NCI-H526 (cell line): ENCODE measurements around the gene NR5A2.

Experiments
- DNase-seq, 2 experiments: peaks; one replicate each; lab custom pipeline; 2025; lab: John Stamatoyannopoulos, UW

NR5A2 gene

GRCh38 chr1:200027264-200027823 is at the start of gene NR5A2:
NR5A2 (plus strand) TSS chr1:200027710; CDS start chr1:200027848, 138 bp downstream.
- DNase-seq, result no peak

DNA sequence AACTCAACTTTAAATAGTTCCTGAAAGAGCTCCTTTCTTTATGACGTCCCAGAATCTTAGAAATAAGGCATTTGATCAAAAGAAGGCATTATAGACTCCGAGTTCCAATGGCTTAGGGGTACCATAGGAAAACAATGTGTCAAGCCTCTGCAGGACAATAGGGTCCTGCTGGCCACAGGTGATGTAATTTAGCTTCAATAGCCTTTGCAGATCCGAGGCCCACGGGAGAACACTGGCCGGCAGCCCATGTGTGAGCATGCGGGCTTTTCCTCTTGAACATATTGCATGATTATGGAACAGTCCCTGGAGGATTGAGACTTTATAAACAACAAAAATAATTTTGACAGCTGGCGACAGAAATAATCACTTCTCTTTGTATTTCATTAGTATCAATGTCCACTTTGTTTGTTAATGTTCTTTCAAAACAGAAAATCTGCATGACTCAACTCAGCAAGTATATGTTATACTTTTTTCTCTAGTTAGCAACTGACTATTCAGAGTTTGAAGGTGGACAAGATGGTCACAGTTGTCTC is 49.0 kb upstream of the NR5A2 start:
- DNase-seq, result no peak

GRCh38 chr1:199979071-199979470 is 48.4 kb upstream of the NR5A2 start:
- no peak for DNase-seq

DNA sequence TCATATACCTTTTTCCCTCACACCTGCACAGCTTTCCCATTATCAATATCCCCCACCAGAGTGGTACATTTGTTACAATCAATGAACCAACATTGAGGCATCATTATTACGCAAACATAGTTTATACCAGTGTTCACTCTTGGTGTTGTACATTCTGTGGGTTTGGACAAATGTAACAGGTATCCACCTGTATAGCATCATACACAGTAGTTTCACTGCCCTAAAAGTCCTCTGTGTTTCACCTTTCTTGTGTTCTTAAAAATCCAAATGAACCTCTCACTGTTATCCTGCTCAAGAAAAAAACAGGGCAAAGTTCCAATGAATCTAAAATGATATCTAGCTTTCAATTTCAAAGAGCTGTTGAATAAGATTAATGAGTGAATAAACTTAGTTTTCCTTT is 45.9 kb upstream of the NR5A2 start:
- no peak for DNase-seq

DNA sequence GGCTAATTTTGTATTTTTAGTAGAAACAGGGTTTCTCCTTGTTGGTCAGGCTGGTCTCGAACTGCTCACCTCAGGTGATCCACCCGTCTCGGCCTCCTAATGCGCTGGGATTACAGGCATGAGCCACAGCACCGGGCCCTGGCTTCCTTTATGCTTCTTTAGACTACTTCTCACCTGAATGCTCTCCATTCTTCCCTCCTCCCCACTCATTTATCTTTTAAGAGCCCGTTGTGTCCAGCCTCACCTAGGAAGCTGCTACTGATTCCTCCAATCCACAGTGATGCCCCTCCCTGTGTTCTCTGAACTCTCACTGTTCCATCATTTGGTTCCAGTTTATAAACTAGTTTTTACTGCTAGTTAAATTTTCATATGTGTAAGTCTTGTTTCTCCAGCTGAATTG is 44.9 kb upstream of the NR5A2 start:
- DNase-seq, result peak; percentile 36 to 44

DNA sequence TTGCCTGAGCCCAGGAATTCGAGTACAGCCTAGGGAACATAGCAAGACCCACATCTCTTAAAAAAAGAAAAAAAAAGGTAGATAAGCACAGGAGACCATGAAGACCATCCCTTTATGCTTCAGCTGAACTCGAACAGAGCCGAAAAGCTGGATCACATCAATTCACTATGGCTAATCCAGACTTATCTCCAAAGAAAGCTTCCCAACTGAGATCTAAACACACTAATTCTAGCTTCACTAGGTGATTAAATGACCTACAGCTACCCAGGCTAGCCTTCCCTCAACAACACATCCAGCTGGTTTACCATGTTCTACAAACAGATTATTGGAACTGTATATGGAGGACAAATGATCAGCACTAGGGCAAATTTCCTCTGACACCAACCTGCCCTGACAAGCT is 44.0 kb upstream of the NR5A2 start:
- no peak for DNase-seq

- DNase-seq, result no peak
Measured at GRCh38 chr1:199995096-199995685, 32.3 kb upstream of the NR5A2 start.

DNA sequence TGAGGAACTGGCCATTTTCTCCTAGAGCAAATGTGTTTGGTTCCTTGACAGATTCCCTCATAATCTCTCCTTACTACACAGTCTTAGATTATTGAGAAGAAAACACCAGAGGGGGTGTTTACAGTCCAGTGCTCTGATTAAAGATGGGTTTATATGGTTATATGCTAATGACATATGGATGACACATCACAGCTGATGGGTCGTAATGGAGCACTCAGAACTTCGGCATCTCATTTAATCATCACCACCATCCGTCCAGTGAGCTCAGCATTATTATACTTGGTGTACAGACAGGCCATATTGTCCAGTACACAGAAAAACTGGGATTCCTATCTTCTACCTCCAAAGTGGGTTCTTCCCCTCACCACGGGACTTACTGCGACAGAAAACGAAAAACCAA is 22.3 kb upstream of the NR5A2 start:
- DNase-seq, result no peak

- DNase-seq, result no peak
Measured at GRCh38 chr1:200006711-200007110, 20.8 kb upstream of the NR5A2 start.

GRCh38 chr1:200015811-200016210 is 11.7 kb upstream of the NR5A2 start:
- DNase-seq, result no peak

GRCh38 chr1:200021577-200022238 is 5.8 kb upstream of the NR5A2 start:
- no peak for DNase-seq

GRCh38 chr1:200022239-200022804 is 5.2 kb upstream of the NR5A2 start:
- DNase-seq, result no peak

DNA sequence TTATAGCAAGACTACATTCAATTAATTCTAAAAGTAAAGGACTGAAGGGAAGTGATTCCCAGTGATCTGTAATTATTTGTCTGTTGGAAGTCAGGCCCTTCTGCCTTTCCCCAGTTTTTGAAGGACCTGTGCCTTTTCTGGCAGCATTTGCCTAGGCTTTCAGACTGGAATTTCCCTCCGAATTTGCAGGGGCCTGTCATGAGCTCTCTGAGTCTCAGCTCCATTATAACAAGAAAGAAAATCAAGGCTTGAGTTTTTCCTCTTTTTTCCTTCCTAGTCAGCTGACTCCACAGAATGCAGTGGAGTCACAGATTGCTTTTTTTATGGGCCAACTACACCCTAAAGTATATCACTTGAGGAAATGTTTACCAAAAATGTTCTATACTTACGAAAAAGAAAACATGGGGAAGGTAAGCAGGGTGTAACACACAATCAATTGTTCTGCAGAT is 1.1 kb downstream of the NR5A2 start:
- peak in 1 of 2 experiments; percentile 18 for DNase-seq

DNA sequence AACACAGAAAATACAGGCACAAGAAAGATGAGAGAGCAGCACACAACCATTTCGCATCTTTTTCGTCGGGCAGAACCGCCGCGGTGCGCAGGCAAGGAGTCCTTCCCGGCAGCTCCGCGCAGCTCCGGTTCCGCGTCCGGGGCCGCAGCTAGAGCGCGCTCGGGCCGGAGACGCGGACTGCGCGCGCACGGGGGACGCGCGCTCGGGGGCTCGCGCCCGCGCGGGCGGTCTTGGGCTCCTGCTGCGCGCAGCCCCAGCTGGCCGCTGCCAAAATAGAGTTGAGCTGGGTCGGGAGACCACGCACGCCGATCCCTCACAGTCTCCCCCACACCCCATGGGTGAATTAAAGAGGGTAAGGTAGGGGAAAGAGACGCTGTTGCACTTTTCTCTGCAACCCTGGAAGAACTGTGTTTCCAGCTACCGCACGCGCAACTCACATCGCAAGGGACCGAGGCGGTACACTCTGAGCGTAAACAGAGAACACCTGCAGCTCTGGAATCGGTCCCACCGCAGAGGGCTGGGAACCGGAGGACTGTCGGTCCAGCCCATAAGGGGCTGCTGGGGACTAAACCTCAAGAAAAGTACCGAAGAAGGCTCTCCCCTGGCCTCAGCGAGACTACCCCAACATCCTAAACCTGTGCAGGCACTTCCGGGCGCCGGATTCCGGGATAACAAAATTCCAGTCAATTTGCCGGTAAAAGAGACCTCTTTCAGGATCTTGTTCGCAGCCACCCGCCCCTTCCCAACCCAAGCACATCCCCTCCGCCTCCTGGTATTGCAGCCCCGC is 1.7 kb downstream of the NR5A2 start:
- DNase-seq, result peak; percentile 24 to 79

DNA sequence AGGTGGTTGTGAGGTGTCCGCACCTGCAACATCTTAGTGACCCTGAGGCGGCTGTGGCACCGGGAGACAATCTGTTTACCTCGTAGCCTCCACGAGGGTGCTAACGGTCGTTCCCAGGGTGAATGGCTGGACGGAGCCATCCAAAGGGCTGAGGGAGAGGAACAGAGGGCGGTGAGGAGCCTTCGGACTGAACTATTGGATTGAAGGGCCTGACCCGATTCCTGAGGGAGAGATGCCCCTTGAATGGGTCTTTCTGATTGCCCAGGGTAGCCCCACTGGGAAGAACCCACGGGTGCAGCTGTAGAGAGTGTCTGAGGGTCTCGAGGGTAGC is 2.3 kb downstream of the NR5A2 start:
- peak in 1 of 2 experiments; percentile 35 for DNase-seq

DNA sequence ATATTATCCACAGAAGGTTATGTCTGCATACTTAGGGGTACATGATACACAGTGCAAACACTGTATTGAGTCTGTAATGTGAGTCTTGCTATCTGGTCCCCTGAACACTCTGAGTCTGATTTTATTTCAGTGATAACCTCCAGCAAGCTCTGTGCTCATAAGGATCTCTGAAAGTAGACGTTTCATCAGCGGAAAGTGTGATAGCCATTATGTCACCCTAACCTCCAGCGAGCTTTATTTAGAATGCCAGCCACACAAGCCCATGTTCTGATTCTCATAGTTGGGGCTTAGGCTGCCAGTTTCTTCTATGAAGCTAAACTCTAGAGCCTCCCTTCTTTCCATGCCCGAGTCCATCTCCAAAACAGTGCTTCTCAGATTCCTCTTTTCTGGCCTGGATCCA is 3.3 kb downstream of the NR5A2 start:
- no peak for DNase-seq

GRCh38 chr1:200033511-200034261 is 6.2 kb downstream of the NR5A2 start:
- DNase-seq, result no peak

DNA sequence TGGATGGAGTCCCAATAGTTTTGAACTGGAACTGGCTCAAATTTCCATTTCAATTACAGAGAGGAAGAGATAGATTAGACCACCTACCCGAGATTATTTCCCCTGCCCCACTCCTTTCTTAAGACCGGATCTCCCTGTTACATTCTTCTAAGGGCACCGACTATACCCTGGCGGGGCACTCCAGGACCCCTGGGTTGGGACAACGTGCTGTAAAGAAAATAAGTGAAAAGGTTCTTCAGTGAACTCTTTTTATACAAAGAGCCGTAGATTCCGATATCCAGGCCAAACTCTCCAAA is 6.7 kb downstream of the NR5A2 start:
- DNase-seq, result no peak

GRCh38 chr1:200034761-200035396 is 7.4 kb downstream of the NR5A2 start:
- no peak for DNase-seq

DNA sequence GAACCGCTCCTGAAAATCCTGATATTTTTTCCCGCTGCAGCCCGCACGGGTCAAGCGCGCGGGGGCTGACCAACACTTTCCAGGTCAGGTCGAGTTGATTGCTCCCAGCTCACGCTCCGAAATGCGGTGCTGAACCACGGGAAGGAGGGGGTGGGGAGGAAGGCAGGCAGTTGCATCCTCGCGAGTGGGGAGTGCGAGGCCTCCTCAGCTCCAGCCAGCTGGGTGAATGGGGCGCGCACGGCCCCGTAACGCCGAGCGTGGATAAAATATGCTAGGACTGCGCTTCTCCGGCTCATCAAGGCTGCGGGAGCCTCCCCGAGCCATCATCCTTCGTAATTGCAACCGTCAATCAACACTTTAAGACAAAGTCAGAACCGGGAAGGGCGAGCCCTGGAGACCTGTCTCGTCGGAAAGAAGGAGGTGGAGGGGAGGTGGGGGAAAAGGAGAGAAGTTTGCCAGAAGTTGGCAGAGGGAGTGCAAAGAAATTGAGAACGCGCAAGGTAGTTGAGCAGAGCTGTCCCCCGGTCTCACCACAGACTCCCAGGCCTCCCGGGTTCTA is 8.0 kb downstream of the NR5A2 start:
- no peak for DNase-seq
